ENCODE results near the gene KLHL5.

KLHL5 gene

DNA sequence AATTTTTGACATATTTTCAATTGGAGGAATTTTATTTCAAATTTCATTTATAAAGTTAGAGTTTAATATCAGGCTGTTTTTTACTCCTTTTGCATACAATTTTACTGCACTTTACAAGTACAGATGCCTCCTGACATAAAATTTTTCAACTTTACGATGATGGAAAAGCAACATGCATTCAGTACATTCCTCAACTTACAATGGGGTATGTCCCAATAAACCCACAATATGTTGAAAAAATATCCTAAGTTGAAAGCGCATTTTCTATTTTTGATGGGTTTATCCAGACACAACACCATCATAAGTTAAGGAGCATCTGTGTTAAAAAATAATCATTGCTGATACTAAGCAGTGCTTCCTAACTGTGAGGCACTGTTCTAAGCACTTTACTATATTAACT is 4.3 kb downstream of the KLHL5 start:
- H3K4me1 Mint-ChIP-seq: peaks cover 8% of the 10 kb centered on the region

DNA sequence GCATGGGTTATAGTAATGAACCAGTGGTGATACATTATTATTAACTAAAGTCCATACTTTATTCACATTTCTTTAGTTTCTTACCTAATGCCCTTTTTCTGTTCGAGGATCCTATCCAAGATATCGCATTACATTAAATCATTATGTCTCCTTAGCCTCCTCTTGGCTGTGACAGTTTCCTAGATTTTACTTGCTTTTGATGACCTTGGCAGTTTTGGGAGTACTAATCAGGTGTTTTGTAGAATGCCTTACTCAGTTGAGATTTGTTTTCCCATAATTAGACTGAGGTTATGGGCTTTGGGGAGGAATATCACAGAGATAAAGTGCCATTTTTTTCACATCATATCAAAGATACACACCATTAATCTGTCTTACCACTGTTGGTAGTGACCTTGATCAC is 5.0 kb downstream of the KLHL5 start:
- Mint-ChIP-seq H3K27me3 (ENCODE audit: low read depth) (no peaks in the 10 kb centered on the region), H3K9me3 (no peaks in the 10 kb centered on the region), H3K27ac (no peak overlapping the region), H3K4me1 (peaks cover 7% of the 10 kb centered on the region), H3K4me3 (no peak overlapping the region), H3K36me3 (ENCODE audit: low read depth) (no peaks in the 10 kb centered on the region)
- TF ChIP-seq, protein P1, sequence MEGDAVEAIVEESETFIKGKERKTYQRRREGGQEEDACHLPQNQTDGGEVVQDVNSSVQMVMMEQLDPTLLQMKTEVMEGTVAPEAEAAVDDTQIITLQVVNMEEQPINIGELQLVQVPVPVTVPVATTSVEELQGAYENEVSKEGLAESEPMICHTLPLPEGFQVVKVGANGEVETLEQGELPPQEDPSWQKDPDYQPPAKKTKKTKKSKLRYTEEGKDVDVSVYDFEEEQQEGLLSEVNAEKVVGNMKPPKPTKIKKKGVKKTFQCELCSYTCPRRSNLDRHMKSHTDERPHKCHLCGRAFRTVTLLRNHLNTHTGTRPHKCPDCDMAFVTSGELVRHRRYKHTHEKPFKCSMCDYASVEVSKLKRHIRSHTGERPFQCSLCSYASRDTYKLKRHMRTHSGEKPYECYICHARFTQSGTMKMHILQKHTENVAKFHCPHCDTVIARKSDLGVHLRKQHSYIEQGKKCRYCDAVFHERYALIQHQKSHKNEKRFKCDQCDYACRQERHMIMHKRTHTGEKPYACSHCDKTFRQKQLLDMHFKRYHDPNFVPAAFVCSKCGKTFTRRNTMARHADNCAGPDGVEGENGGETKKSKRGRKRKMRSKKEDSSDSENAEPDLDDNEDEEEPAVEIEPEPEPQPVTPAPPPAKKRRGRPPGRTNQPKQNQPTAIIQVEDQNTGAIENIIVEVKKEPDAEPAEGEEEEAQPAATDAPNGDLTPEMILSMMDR (IDR thresholded peaks at IDR 0.05; ENCODE audit: unreplicated experiment in 3 of 3): no peak

More for the DNA sequence above, 4.3 kb downstream of the KLHL5 start:
- TF ChIP-seq, protein P1 (IDR thresholded peaks at IDR 0.05; ENCODE audit: unreplicated experiment in 3 of 3): no peak
- Mint-ChIP-seq H3K36me3 (ENCODE audit: low read depth) (no peaks in the 10 kb centered on the region), H3K4me3 (no peak overlapping the region), H3K27ac (no peak overlapping the region), H3K27me3 (ENCODE audit: low read depth) (no peaks in the 10 kb centered on the region), H3K9me3 (no peaks in the 10 kb centered on the region)

DNA sequence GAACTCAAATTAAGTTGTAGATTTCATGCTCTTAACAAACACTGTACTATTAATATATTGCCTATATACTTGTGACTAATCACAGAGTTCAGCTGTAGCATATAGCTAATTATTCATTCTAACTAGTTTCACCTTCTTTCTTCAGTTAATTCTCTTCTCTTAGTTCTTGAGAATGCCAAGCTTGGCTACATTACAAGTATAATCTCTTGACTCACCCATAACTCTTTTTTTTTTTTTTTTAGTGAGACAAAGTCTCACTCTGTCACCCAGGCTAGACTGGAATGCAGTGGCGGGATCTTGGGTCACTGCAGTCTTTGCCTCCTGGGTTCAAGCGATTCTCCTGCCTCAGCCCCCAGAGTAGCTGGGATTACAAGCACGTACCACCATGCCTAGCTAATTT is 5.4 kb downstream of the KLHL5 start:
- H3K4me1 Mint-ChIP-seq: peaks cover 2% of the 10 kb centered on the region
- H3K4me3 Mint-ChIP-seq: no peak overlapping the region
- TF ChIP-seq, protein P1 (IDR thresholded peaks at IDR 0.05; ENCODE audit: unreplicated experiment in 3 of 3): no peak
- H3K27me3 Mint-ChIP-seq (ENCODE audit: low read depth): no peaks in the 10 kb centered on the region
- H3K36me3 Mint-ChIP-seq (ENCODE audit: low read depth): no peaks in the 10 kb centered on the region
- H3K27ac Mint-ChIP-seq: no peak overlapping the region
- H3K9me3 Mint-ChIP-seq: no peaks in the 10 kb centered on the region

DNA sequence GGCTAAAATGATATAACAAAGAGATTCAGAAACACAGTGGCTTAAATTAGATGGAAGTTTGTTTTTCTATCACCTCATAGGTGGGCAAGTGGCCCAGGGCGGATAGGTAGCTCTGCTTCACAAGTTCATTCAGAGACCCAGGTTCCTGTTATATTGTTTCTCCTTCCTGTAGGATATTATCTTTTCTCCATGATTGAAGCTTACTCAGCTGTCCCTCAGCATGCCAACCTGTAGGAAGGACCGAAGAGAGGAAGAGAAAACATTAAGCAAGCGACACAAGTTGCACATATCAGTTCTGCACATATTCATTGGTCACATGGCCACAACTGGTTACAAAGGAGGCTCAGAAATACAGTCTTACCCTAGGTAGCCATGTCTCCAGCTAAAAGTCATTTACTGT is 6.9 kb downstream of the KLHL5 start:
- no peak overlapping the region for H3K27ac Mint-ChIP-seq
- H3K9me3 Mint-ChIP-seq: no peaks in the 10 kb centered on the region
- H3K4me1 Mint-ChIP-seq: no peaks in the 10 kb centered on the region
- H3K36me3 Mint-ChIP-seq (ENCODE audit: low read depth): no peaks in the 10 kb centered on the region
- TF ChIP-seq, protein P1 (IDR thresholded peaks at IDR 0.05; ENCODE audit: unreplicated experiment in 3 of 3): no peak
- no peaks in the 10 kb centered on the region for H3K27me3 Mint-ChIP-seq (ENCODE audit: low read depth)
- no peak overlapping the region for H3K4me3 Mint-ChIP-seq

DNA sequence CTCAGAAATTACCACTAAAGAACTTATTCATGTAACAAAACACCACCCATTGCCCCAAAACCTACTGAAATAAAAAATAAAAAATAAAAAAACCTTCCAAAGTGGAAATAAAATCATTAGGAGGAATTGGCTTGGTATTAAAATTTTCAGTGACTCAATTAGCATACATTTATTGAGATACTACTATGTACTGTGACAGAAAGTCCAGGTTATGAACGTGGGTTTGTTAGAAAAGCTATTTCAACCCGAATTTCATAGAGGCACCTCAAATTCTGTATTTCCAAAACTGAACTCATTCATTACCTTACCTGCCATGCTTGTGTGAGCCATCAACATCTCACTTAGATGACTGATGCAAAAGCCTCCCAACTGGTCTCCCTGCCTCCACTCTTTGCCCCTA is 16.8 kb downstream of the KLHL5 start:
- TF ChIP-seq, protein P1 (IDR thresholded peaks at IDR 0.05; ENCODE audit: unreplicated experiment in 3 of 3): no peak
- Mint-ChIP-seq H3K9me3 (no peaks in the 10 kb centered on the region), H3K27me3 (ENCODE audit: low read depth) (no peaks in the 10 kb centered on the region), H3K36me3 (ENCODE audit: low read depth) (peaks cover 37% of the 10 kb centered on the region), H3K27ac (no peak overlapping the region), H3K4me1 (no peaks in the 10 kb centered on the region), H3K4me3 (no peak overlapping the region)

DNA sequence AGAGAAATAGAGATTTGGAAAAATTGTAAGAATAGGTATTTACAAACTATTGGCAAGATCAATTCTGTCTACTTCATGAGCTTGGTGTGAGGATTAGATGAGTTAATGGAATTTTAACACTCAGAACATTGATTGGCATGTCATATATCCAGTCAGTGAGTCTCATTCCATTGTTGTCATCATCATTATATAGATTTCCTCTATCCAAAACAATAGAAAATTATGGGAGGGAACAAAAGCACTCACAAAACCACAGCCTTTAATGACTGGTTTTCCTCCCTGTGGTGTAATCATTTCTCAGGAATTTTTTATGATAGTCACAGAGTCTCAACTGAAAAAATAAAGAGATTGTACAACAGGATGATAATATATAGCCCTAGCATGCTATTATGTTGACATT is 21.1 kb downstream of the KLHL5 start:
- Mint-ChIP-seq H3K9me3 (no peaks in the 10 kb centered on the region), H3K4me1 (no peaks in the 10 kb centered on the region), H3K27me3 (ENCODE audit: low read depth) (no peaks in the 10 kb centered on the region), H3K27ac (no peak overlapping the region), H3K4me3 (no peak overlapping the region), H3K36me3 (ENCODE audit: low read depth) (peaks cover 32% of the 10 kb centered on the region)
- TF ChIP-seq, protein P1 (IDR thresholded peaks at IDR 0.05; ENCODE audit: unreplicated experiment in 3 of 3): no peak
